A673 (cell line): ENCODE results near the gene DZIP3. TPM values are rescaled to one million over a fixed set of nuclear protein-coding genes. Genes with fewer than 3 reads are reported as not detected.

ENCODE experiments used
- BruUV-seq: library from RNA; stranded (reverse); fragments of 400-500 nt; replicated peaks from 2 replicates; lab custom pipeline; 2021; lab: Mats Ljungman, UMichigan
- CTCF ChIA-PET: fragments of 300-600 bp; sonication (Branson Sonifier 250); formaldehyde crosslinking; loops from one replicate; lab custom pipeline; 2022; ENCODE audit warnings: antibody characterized with exemption; lab: Charles Lee
- POLR2A ChIA-PET: fragments of 300-600 bp; sonication (Branson Sonifier 250); formaldehyde crosslinking; loops from one replicate; lab custom pipeline; 2022; ENCODE audit warnings: antibody characterized with exemption; ENCODE audit not compliant: low non-redundant PET; lab: Charles Lee
- DNase-seq: peaks from one replicate; pipeline ENCODE4 v3.0.0-alpha.2; 2015; ENCODE audit warnings: low spot score
- H3K27ac ChIP-seq: fragments of 200-600 bp; sonication (generic); 2 replicates; pipeline ENCODE4 v1.5.1; 2016; ENCODE audit warnings: mixed run types, low read depth, mild to moderate bottlenecking, mixed read lengths, antibody characterized with exemption, low read length; ENCODE audit not compliant: poor library complexity, severe bottlenecking
- H3K27me3 ChIP-seq: fragments of 200-600 bp; sonication (generic); replicated peaks from 2 replicates; pipeline ENCODE4 v1.6.1; 2017; ENCODE audit warnings: mixed run types, low read depth, mild to moderate bottlenecking, mixed read lengths, antibody characterized with exemption, low read length; ENCODE audit not compliant: insufficient read depth, poor library complexity
- H3K36me3 ChIP-seq: fragments of 200-600 bp; sonication (generic); 2 replicates; pipeline ENCODE4 v1.6.1; 2016; ENCODE audit warnings: mixed run types, mild to moderate bottlenecking, mixed read lengths, antibody characterized with exemption, low read length; ENCODE audit not compliant: insufficient read depth, poor library complexity, severe bottlenecking
- H3K4me1 ChIP-seq: fragments of 200-600 bp; sonication (generic); 2 replicates; pipeline ENCODE4 v1.6.1; 2017; ENCODE audit warnings: mixed run types, mild to moderate bottlenecking, mixed read lengths, antibody characterized with exemption, low read length; ENCODE audit not compliant: insufficient read depth, poor library complexity, severe bottlenecking
- H3K4me3 ChIP-seq: fragments of 200-600 bp; sonication (generic); 2 replicates; pipeline ENCODE4 v1.5.1; 2016; ENCODE audit warnings: low read depth, mixed run types, mild to moderate bottlenecking, mixed read lengths, low read length; ENCODE audit not compliant: poor library complexity, severe bottlenecking
- H3K9me3 ChIP-seq: fragments of 200-600 bp; sonication (generic); 2 replicates; pipeline ENCODE4 v1.6.1; 2016; ENCODE audit warnings: mixed run types, low read depth, mild to moderate bottlenecking, mixed read lengths, antibody characterized with exemption, low read length; ENCODE audit not compliant: poor library complexity, severe bottlenecking
- EZH2 ChIP-seq: fragments of 200-600 bp; sonication (generic); IDR thresholded peaks from 2 replicates; pipeline ENCODE4 v1.6.1; 2017; ENCODE audit warnings: borderline replicate concordance, low read depth, mild to moderate bottlenecking, mixed read lengths, antibody characterized with exemption, low read length; ENCODE audit not compliant: poor library complexity, severe bottlenecking
- intact Hi-C: fragments of 100-400 bp; cut with micrococcal nuclease; formaldehyde crosslinking; loops from one replicate; pipeline ENCODE4 v1.10.0; 2022; ENCODE audit not compliant: unreplicated experiment
- total RNA-seq: library from RNA; stranded (reverse); gene quantifications from 2 replicates; pipeline ENCODE4 v1.2.3, GENCODE V29; 2021
- TF ChIP-seq, protein P1 (sequence below): fragments of 300-800, 200-600 bp; sonication (generic); conservative IDR thresholded peaks from 2 replicates; pipeline ENCODE4 v1.5.1; 2017; ENCODE audit warnings: low read depth, mild to moderate bottlenecking, antibody characterized with exemption, low read length, moderate library complexity, mixed read lengths

The DZIP3 gene
- total RNA-seq, 1 experiment from 2014 or later: 14.9 TPM

DNA sequence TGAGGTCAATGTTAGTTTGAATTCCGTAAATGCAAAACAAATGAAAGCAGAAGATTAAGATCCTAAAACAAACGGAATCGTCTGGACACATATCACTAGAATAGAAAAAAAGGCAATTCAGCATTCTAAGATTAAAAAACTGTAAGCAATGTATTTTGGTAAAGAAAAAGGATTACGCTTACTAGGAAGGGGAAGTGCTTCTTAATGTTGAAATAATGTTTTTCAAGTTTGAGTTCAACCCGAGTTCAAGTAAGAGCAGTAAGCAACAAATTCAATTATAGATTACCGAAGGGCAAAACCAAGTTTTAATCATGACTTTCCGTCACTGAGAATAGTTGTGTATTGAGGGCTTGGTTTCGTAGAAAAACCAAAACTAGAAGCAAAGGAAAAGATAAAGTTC, 921 bp upstream of the DZIP3 start:
- Histone ChIP-seq H3K27me3 (no peaks in the 10 kb centered on the region), H3K4me1 (peaks cover 28% of the 10 kb centered on the region), H3K9me3 (no peaks in the 10 kb centered on the region), H3K36me3 (peaks cover 8% of the 10 kb centered on the region), H3K27ac (peak overlapping the region; percentile 91), H3K4me3 (peak overlapping the region; percentile 87)
- CTCF ChIA-PET: no interaction called here
- TF ChIP-seq EZH2: no peak
- TF ChIP-seq, protein P1, sequence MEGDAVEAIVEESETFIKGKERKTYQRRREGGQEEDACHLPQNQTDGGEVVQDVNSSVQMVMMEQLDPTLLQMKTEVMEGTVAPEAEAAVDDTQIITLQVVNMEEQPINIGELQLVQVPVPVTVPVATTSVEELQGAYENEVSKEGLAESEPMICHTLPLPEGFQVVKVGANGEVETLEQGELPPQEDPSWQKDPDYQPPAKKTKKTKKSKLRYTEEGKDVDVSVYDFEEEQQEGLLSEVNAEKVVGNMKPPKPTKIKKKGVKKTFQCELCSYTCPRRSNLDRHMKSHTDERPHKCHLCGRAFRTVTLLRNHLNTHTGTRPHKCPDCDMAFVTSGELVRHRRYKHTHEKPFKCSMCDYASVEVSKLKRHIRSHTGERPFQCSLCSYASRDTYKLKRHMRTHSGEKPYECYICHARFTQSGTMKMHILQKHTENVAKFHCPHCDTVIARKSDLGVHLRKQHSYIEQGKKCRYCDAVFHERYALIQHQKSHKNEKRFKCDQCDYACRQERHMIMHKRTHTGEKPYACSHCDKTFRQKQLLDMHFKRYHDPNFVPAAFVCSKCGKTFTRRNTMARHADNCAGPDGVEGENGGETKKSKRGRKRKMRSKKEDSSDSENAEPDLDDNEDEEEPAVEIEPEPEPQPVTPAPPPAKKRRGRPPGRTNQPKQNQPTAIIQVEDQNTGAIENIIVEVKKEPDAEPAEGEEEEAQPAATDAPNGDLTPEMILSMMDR: no peak
- DNase-seq: no peak
- POLR2A ChIA-PET: interaction anchor here (0.6 kb wide), 1 partner anchor 17 kb away, joined by 3 read pairs; no protein-coding TSS in a partner anchor
- intact Hi-C loops: no loop called here
- TSS peak; percentile 43 for BruUV-seq

- no peaks in the 10 kb centered on the region for H3K36me3 ChIP-seq
- ChIA-PET POLR2A (no interaction called here), CTCF (interaction anchor here (1.1 kb wide), 1 partner anchor 72 kb away, joined by 4 read pairs; no protein-coding TSS in a partner anchor)
- peak overlapping the region; percentile 91 for H3K27ac ChIP-seq
- H3K9me3 ChIP-seq: no peaks in the 10 kb centered on the region
- DNase-seq: no peak
- H3K4me1 ChIP-seq: peaks cover 28% of the 10 kb centered on the region
- intact Hi-C loops: no loop called here
- peak overlapping the region; percentile 87 for H3K4me3 ChIP-seq
- no TSS peak for BruUV-seq
- H3K27me3 ChIP-seq: no peaks in the 10 kb centered on the region
- TF ChIP-seq EZH2: no peak
- TF ChIP-seq, protein P1: no peak
Measured at GRCh38 chr3:108589998-108590323, 439 bp downstream of the DZIP3 start.

GRCh38 chr3:108590460-108590859, 938 bp downstream of the DZIP3 start:
- no TSS peak for BruUV-seq
- no peaks in the 10 kb centered on the region for H3K9me3 ChIP-seq
- intact Hi-C loops: no loop called here
- peak; percentile 47 for DNase-seq
- TF ChIP-seq EZH2: no peak
- TF ChIP-seq, protein P1: no peak
- no peaks in the 10 kb centered on the region for H3K27me3 ChIP-seq
- CTCF ChIA-PET: interaction anchor here (1.1 kb wide), 1 partner anchor 72 kb away, joined by 4 read pairs; no protein-coding TSS in a partner anchor
- H3K4me3 ChIP-seq: peak overlapping the region; percentile 87
- POLR2A ChIA-PET: no interaction called here
- H3K4me1 ChIP-seq: peaks cover 26% of the 10 kb centered on the region
- no peaks in the 10 kb centered on the region for H3K36me3 ChIP-seq
- peak overlapping the region; percentile 91 for H3K27ac ChIP-seq
